HEK293 (cell line): ENCODE data around the gene SPHK1.

Experiments
- CTCF ChIA-PET: fragments of 350-600 bp; formaldehyde crosslinking; extraction: SDS; loops from one replicate; lab custom pipeline; 2021; ENCODE audit warnings: antibody characterized with exemption; lab: Yijun Ruan, JAX
- POLR2A ChIA-PET: fragments of 300-600 bp; formaldehyde crosslinking; extraction: SDS; loops from one replicate; lab custom pipeline; 2020; ENCODE audit warnings: antibody characterized with exemption, inconsistent platforms; lab: Yijun Ruan, JAX
- H3K27ac ChIP-seq: fragments of 200-500 bp; sonication (Bioruptor generic); 2 replicates; pipeline ENCODE4 v1.5.1; 2014; ENCODE audit warnings: low read depth, low read length, control low read depth, inconsistent platforms; ENCODE audit errors: extremely low read depth
- H3K36me3 ChIP-seq, 2 experiments: fragments of 200-500 bp in 1 of 2; sonication (Bioruptor generic) in 1 of 2; 1 replicate in 1 of 2; 2 replicates in 1 of 2; pipeline ENCODE4 v1.5.1; 2014 to 2017; ENCODE audit warnings: inconsistent platforms in 2 of 2, low read length in 2 of 2; ENCODE audit not compliant: control insufficient read depth in 2 of 2, insufficient read depth in 1 of 2
- H3K4me1 ChIP-seq: fragments of 200-500 bp; sonication (Bioruptor generic); 2 replicates; pipeline ENCODE4 v1.5.1; 2014; ENCODE audit warnings: mild to moderate bottlenecking, low read length, inconsistent platforms; ENCODE audit not compliant: control insufficient read depth, insufficient read depth
- H3K4me3 ChIP-seq: 2 replicates; pipeline ENCODE4 v1.5.1; 2011; ENCODE audit warnings: low read depth, mild to moderate bottlenecking, control low read depth, low read length, moderate library complexity
- H3K9me3 ChIP-seq: fragments of 200-500 bp; sonication (Bioruptor generic); 2 replicates; pipeline ENCODE4 v1.5.1; 2014; ENCODE audit warnings: low read depth, low read length, inconsistent platforms; ENCODE audit not compliant: control insufficient read depth, insufficient read depth
- GFI1B ChIP-seq: fragments of 450-650 bp; formaldehyde crosslinking; IDR thresholded peaks from 2 replicates; pipeline ENCODE4 v1.5.1; 2016; ENCODE audit warnings: missing biosample characterization, missing genetic modification characterization
- KLF7 ChIP-seq: fragments of 450-650 bp; formaldehyde crosslinking; IDR thresholded peaks from 2 replicates; pipeline ENCODE4 v1.5.1; 2016; ENCODE audit warnings: missing biosample characterization, missing genetic modification characterization, borderline replicate concordance
- OSR2 ChIP-seq: fragments of 450-650 bp; formaldehyde crosslinking; IDR thresholded peaks from 2 replicates; pipeline ENCODE4 v1.5.1; 2016; ENCODE audit warnings: missing biosample characterization, missing genetic modification characterization
- PRDM1 ChIP-seq: fragments of 450-650 bp; formaldehyde crosslinking; IDR thresholded peaks from 2 replicates; pipeline ENCODE4; 2016; ENCODE audit warnings: missing biosample characterization, missing genetic modification characterization
- SP3 ChIP-seq: fragments of 450-650 bp; formaldehyde crosslinking; IDR thresholded peaks from 2 replicates; pipeline ENCODE4 v1.5.1; 2016; ENCODE audit warnings: missing biosample characterization, missing genetic modification characterization
- TRIM28 ChIP-seq: IDR thresholded peaks from 2 replicates; pipeline ENCODE4 v1.6.1; 2011; ENCODE audit warnings: low read length, control low read depth, borderline replicate concordance
- WT1 ChIP-seq: fragments of 450-650 bp; formaldehyde crosslinking; IDR thresholded peaks from 2 replicates; pipeline ENCODE4 v1.5.1; 2016; ENCODE audit warnings: missing biosample characterization, missing genetic modification characterization
- ZNF10 ChIP-seq: fragments of 450-650 bp; formaldehyde crosslinking; IDR thresholded peaks from 2 replicates; pipeline ENCODE4 v1.5.1; 2017; ENCODE audit warnings: missing biosample characterization, missing genetic modification characterization
- ZNF112 ChIP-seq: fragments of 450-650 bp; formaldehyde crosslinking; IDR thresholded peaks from 2 replicates; pipeline ENCODE4 v1.5.0; 2017; ENCODE audit warnings: missing biosample characterization, missing genetic modification characterization
- ZNF140 ChIP-seq: fragments of 450-650 bp; formaldehyde crosslinking; IDR thresholded peaks from 2 replicates; pipeline ENCODE4 v1.5.1; 2016; ENCODE audit warnings: missing biosample characterization, missing genetic modification characterization
- ZNF2 ChIP-seq: fragments of 450-650 bp; formaldehyde crosslinking; IDR thresholded peaks from 2 replicates; pipeline ENCODE4 v1.5.1; 2016; ENCODE audit warnings: missing biosample characterization, missing genetic modification characterization
- ZNF214 ChIP-seq: fragments of 450-650 bp; formaldehyde crosslinking; IDR thresholded peaks from 2 replicates; pipeline ENCODE4 v1.5.1; 2017; ENCODE audit warnings: missing biosample characterization, mild to moderate bottlenecking, missing genetic modification characterization, borderline replicate concordance
- ZNF24 ChIP-seq: fragments of 450-650 bp; formaldehyde crosslinking; IDR thresholded peaks from 2 replicates; pipeline ENCODE4 v1.5.1; 2016; ENCODE audit warnings: missing biosample characterization, missing genetic modification characterization
- ZNF366 ChIP-seq: fragments of 450-650 bp; formaldehyde crosslinking; conservative IDR thresholded peaks from 2 replicates; pipeline ENCODE4 v1.5.1; 2016; ENCODE audit warnings: missing biosample characterization, missing genetic modification characterization
- ZNF37A ChIP-seq: fragments of 450-650 bp; IDR thresholded peaks from 2 replicates; pipeline ENCODE4 v1.5.1; 2018; ENCODE audit warnings: missing biosample characterization, missing genetic modification characterization
- ZNF423 ChIP-seq: fragments of 450-650 bp; formaldehyde crosslinking; IDR thresholded peaks from 2 replicates; pipeline ENCODE4 v1.5.1; 2016; ENCODE audit warnings: missing biosample characterization, missing genetic modification characterization
- ZNF48 ChIP-seq: fragments of 450-650 bp; formaldehyde crosslinking; IDR thresholded peaks from 2 replicates; pipeline ENCODE4 v1.5.1; 2016; ENCODE audit warnings: missing biosample characterization, missing genetic modification characterization
- ZNF555 ChIP-seq: fragments of 450-650 bp; formaldehyde crosslinking; conservative IDR thresholded peaks from 2 replicates; pipeline ENCODE4 v1.5.1; 2017; ENCODE audit warnings: missing biosample characterization, mild to moderate bottlenecking, missing genetic modification characterization, inconsistent platforms
- ZNF585B ChIP-seq: fragments of 450-650 bp; formaldehyde crosslinking; IDR thresholded peaks from 2 replicates; pipeline ENCODE4 v1.5.1; 2016; ENCODE audit warnings: missing biosample characterization, missing genetic modification characterization
- ZNF660 ChIP-seq: fragments of 450-650 bp; IDR thresholded peaks from 2 replicates; pipeline ENCODE4 v1.5.1; 2018; ENCODE audit warnings: missing biosample characterization, mild to moderate bottlenecking, missing genetic modification characterization
- ZNF76 ChIP-seq: fragments of 450-650 bp; formaldehyde crosslinking; IDR thresholded peaks from 2 replicates; pipeline ENCODE4; 2016; ENCODE audit warnings: low read depth, missing biosample characterization, missing genetic modification characterization, borderline replicate concordance
- ZSCAN4 ChIP-seq: fragments of 450-650 bp; formaldehyde crosslinking; IDR thresholded peaks from 2 replicates; pipeline ENCODE4 v1.5.1; 2017; ENCODE audit warnings: missing biosample characterization, missing genetic modification characterization
- TF ChIP-seq, protein P1 (sequence below): fragments of 450-650 bp; formaldehyde crosslinking; IDR thresholded peaks from 2 replicates; pipeline ENCODE4 v1.5.1; 2017; ENCODE audit warnings: missing biosample characterization, missing genetic modification characterization
- TF ChIP-seq, protein P2 (sequence below): fragments of 450-650 bp; formaldehyde crosslinking; IDR thresholded peaks from 2 replicates; pipeline ENCODE4 v1.5.1; 2016; ENCODE audit warnings: missing biosample characterization, missing genetic modification characterization
- TF ChIP-seq, protein P3 (sequence below): fragments of 450-650 bp; formaldehyde crosslinking; IDR thresholded peaks from 2 replicates; pipeline ENCODE4 v1.5.1; 2017; ENCODE audit warnings: missing biosample characterization, missing genetic modification characterization

Gene SPHK1

DNA sequence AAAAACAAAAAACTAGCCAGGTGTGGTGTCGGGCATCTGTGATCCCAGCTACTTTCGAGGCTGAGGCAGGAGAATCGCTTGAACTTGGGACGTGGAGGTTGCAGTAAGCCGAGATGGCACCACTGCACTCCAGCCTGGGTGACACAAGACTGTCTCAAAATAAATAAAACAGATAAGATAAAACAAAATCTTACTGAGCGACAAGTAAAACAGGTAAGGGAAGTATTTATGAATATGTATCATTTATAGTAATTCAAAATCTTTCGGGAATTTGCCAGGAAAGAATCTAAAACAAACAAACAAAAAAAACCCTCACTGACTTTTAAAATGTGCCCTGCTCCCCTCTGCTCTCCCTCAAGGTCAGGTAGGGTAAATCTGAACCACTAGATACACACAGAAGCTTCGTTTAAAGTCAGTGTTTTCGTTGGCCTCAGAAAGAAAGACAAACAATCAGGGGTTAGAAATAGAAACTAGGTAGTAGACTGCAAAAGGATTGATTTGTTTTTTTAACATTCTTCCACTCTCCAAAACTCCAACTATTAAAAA is 32.8 kb upstream of the SPHK1 start:
- Histone ChIP-seq H3K4me1 (peaks cover 12% of the 10 kb centered on the region; the same call in 1 of the 2 replicates), H3K9me3 (no peaks in the 10 kb centered on the region), H3K4me3 (no peak overlapping the region), H3K36me3 (peaks cover 18 to 28% of the 10 kb centered on the region in 2 experiments; a peak in 2 of 3 replicates), H3K27ac (peak overlapping the region; percentile 3; the same call in 1 of the 2 replicates)
- CTCF ChIA-PET: interaction anchor here (0.9 to 3.5 kb wide), 6 partner anchors 12 to 72 kb away, joined by 3 to 38 read pairs (median 5); partner anchors contain the start of gene SPHK1
- POLR2A ChIA-PET: interaction anchor here (0.6 to 2.9 kb wide), 3 partner anchors 11 to 29 kb away, joined by 3 to 31 read pairs (median 9); no protein-coding TSS in a partner anchor
- TF ChIP-seq ZNF10 (tag by site-specific recombination): no peak
- TF ChIP-seq ZNF2 (tag by site-specific recombination): peak; percentile 68; the same call in 1 of the 2 replicates
- no peak for TF ChIP-seq KLF7 (tag by site-specific recombination)
- TF ChIP-seq ZNF585B (tag by site-specific recombination): no peak
- no peak for TF ChIP-seq ZNF660 (tag by site-specific recombination)
- 0 out of 2 replicates have a peak, but pooled peaks have one; percentile 28 for TF ChIP-seq ZNF366 (tag by site-specific recombination)
- TF ChIP-seq, protein P1, sequence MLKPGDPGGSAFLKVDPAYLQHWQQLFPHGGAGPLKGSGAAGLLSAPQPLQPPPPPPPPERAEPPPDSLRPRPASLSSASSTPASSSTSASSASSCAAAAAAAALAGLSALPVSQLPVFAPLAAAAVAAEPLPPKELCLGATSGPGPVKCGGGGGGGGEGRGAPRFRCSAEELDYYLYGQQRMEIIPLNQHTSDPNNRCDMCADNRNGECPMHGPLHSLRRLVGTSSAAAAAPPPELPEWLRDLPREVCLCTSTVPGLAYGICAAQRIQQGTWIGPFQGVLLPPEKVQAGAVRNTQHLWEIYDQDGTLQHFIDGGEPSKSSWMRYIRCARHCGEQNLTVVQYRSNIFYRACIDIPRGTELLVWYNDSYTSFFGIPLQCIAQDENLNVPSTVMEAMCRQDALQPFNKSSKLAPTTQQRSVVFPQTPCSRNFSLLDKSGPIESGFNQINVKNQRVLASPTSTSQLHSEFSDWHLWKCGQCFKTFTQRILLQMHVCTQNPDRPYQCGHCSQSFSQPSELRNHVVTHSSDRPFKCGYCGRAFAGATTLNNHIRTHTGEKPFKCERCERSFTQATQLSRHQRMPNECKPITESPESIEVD (tag by site-specific recombination): peak; percentile 72; the same call in 1 of the 2 replicates
- TF ChIP-seq, protein P2, sequence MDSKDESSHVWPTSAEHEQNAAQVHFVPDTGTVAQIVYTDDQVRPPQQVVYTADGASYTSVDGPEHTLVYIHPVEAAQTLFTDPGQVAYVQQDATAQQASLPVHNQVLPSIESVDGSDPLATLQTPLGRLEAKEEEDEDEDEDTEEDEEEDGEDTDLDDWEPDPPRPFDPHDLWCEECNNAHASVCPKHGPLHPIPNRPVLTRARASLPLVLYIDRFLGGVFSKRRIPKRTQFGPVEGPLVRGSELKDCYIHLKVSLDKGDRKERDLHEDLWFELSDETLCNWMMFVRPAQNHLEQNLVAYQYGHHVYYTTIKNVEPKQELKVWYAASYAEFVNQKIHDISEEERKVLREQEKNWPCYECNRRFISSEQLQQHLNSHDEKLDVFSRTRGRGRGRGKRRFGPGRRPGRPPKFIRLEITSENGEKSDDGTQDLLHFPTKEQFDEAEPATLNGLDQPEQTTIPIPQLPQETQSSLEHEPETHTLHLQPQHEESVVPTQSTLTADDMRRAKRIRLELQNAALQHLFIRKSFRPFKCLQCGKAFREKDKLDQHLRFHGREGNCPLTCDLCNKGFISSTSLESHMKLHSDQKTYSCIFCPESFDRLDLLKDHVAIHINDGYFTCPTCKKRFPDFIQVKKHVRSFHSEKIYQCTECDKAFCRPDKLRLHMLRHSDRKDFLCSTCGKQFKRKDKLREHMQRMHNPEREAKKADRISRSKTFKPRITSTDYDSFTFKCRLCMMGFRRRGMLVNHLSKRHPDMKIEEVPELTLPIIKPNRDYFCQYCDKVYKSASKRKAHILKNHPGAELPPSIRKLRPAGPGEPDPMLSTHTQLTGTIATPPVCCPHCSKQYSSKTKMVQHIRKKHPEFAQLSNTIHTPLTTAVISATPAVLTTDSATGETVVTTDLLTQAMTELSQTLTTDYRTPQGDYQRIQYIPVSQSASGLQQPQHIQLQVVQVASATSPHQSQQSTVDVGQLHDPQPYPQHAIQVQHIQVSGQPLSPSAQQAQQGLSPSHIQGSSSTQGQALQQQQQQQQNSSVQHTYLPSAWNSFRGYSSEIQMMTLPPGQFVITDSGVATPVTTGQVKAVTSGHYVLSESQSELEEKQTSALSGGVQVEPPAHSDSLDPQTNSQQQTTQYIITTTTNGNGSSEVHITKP (tag by site-specific recombination): peak; percentile 95
- no peak for TF ChIP-seq ZNF37A (tag by site-specific recombination)
- 0 out of 2 replicates have a peak, but pooled peaks have one; percentile 19 for TF ChIP-seq GFI1B (tag by site-specific recombination)
- TF ChIP-seq OSR2 (tag by site-specific recombination): peak; percentile 53; the same call in 1 of the 2 replicates

DNA sequence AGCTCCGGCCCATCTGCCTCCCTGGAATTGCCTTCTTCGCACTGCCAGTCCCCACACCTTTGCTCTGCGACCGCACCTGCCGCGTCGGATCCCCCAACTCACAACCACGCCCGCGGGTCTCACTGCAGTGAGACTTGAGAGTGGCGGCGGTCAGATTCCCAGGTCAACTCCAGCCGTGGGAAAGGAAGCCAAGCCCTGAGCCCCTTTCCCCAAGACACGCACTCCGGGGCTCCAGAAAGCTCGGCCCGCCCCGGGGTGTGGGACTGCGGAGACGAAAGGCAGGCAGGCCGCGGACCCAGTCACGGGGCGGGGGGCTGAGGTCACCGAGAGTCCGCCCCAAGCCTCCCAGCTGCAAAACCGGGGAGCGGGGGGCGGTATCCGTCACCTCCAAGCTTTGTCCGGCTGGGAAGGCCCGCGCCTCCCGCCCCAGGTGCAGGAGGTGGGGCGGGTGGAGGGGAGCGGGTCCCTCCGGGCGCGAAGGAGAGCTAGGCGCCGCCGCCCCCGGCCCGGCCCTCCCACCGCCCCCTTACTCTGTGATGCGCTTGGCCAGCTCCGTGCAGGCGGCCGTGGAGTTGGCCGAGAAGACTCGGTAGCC is 31.3 kb upstream of the SPHK1 start:
- ChIA-PET POLR2A (interaction anchor here (0.5 to 2.9 kb wide), 33 partner anchors 8 to 498 kb away, joined by 3 to 51 read pairs (median 4); partner anchors contain the start of genes FBF1, SPHK1, UBALD2 and WBP2), CTCF (interaction anchor here (0.6 to 3.5 kb wide), 12 partner anchors 9 to 754 kb away, joined by 3 to 38 read pairs (median 4); partner anchors contain the start of gene SPHK1)
- Histone ChIP-seq H3K36me3 (peaks cover 7 to 15% of the 10 kb centered on the region in 2 experiments; a peak in 2 of 3 replicates), H3K9me3 (no peaks in the 10 kb centered on the region), H3K27ac (peak overlapping the region; percentile 96), H3K4me3 (peak overlapping the region; percentile 90), H3K4me1 (peaks cover 12% of the 10 kb centered on the region; the same call in 1 of the 2 replicates)
- TF ChIP-seq ZNF2 (tag by site-specific recombination) (no peak), SP3 (tag by site-specific recombination) (peak; percentile 1), ZNF140 (tag by site-specific recombination) (no peak), ZSCAN4 (tag by site-specific recombination) (no peak), TRIM28 (no peak), WT1 (tag by site-specific recombination) (no peak), GFI1B (tag by site-specific recombination) (no peak), ZNF76 (tag by site-specific recombination) (no peak), ZNF214 (no peak), ZNF366 (tag by site-specific recombination) (no peak), ZNF112 (no peak), PRDM1 (tag by site-specific recombination) (no peak), ZNF423 (no peak), ZNF24 (tag by site-specific recombination) (no peak), ZNF555 (tag by site-specific recombination) (no peak), ZNF48 (tag by site-specific recombination) (no peak)
- TF ChIP-seq, protein P3, sequence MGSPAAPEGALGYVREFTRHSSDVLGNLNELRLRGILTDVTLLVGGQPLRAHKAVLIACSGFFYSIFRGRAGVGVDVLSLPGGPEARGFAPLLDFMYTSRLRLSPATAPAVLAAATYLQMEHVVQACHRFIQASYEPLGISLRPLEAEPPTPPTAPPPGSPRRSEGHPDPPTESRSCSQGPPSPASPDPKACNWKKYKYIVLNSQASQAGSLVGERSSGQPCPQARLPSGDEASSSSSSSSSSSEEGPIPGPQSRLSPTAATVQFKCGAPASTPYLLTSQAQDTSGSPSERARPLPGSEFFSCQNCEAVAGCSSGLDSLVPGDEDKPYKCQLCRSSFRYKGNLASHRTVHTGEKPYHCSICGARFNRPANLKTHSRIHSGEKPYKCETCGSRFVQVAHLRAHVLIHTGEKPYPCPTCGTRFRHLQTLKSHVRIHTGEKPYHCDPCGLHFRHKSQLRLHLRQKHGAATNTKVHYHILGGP (tag by site-specific recombination): no peak
